Chondrocyte (in vitro differentiated cells): ENCODE data around the gene PRDX5. TPM values are rescaled to one million over a fixed set of nuclear protein-coding genes. Genes with fewer than 3 reads are reported as not detected.

Experiments used
- DNase-seq: peaks from one replicate; pipeline ENCODE4 v3.0.0; 2021; ENCODE audit warnings: mixed read lengths, low spot score
- H3K27ac Mint-ChIP-seq: one replicate; pipeline ENCODE4 v1.8.0; 2021; ENCODE audit warnings: mild to moderate bottlenecking, moderate library complexity, mixed read lengths; ENCODE audit not compliant: unreplicated experiment
- H3K27me3 Mint-ChIP-seq: 2 replicates; pipeline ENCODE4 v1.8.0; 2021; ENCODE audit warnings: low read depth, mixed read lengths
- H3K36me3 Mint-ChIP-seq: 2 replicates; pipeline ENCODE4 v1.8.0; 2021; ENCODE audit warnings: low read depth, mixed read lengths
- H3K4me1 Mint-ChIP-seq: 2 replicates; pipeline ENCODE4 v1.8.0; 2021; ENCODE audit warnings: low read depth, mild to moderate bottlenecking, mixed read lengths
- H3K4me3 Mint-ChIP-seq: one replicate; pipeline ENCODE4 v1.8.0; 2021; ENCODE audit warnings: mild to moderate bottlenecking, moderate library complexity, mixed read lengths; ENCODE audit not compliant: unreplicated experiment
- H3K9me3 Mint-ChIP-seq: 2 replicates; pipeline ENCODE4 v1.8.0; 2021; ENCODE audit warnings: low read depth, mixed read lengths
- CTCF ChIP-seq: fragments of 200-600 bp; sonication (generic); IDR thresholded peaks from 2 replicates; pipeline ENCODE4 v1.5.0; 2021; ENCODE audit warnings: antibody characterized with exemption, mild to moderate bottlenecking, moderate library complexity
- total RNA-seq: library from RNA; stranded (reverse); gene quantifications from 3 replicates; pipeline ENCODE4 v1.2.1, GENCODE V29; 2021

PRDX5 gene
- total RNA-seq, 1 donor from 2014 or later: 232 TPM

DNA sequence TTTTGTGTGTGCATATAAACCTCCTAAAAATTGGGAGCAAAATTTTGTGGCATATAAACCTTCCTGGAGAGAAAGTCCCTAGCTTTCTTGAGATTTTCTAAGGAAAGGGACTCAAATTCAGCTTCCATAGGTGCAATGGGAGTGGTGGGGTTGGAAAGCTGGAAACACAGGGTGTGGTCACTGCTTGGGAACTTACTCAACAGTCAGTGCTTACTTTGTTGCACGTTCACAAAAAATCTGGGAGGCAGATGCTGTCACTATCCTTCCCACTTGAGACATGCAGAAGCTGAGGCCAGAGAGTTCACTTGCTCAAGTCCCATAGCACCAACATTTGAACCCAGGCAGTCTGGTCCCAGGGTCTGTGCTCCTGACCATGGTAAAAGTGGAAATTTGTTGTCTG lies 21.7 kb upstream of the PRDX5 start:
- TF ChIP-seq CTCF: no peak
- Mint-ChIP-seq H3K4me1 (peaks cover 25% of the 10 kb centered on the region), H3K9me3 (no peaks in the 10 kb centered on the region), H3K4me3 (no peak overlapping the region), H3K36me3 (no peaks in the 10 kb centered on the region), H3K27ac (no peak overlapping the region), H3K27me3 (peaks cover 27% of the 10 kb centered on the region)
- no peak for DNase-seq

DNA sequence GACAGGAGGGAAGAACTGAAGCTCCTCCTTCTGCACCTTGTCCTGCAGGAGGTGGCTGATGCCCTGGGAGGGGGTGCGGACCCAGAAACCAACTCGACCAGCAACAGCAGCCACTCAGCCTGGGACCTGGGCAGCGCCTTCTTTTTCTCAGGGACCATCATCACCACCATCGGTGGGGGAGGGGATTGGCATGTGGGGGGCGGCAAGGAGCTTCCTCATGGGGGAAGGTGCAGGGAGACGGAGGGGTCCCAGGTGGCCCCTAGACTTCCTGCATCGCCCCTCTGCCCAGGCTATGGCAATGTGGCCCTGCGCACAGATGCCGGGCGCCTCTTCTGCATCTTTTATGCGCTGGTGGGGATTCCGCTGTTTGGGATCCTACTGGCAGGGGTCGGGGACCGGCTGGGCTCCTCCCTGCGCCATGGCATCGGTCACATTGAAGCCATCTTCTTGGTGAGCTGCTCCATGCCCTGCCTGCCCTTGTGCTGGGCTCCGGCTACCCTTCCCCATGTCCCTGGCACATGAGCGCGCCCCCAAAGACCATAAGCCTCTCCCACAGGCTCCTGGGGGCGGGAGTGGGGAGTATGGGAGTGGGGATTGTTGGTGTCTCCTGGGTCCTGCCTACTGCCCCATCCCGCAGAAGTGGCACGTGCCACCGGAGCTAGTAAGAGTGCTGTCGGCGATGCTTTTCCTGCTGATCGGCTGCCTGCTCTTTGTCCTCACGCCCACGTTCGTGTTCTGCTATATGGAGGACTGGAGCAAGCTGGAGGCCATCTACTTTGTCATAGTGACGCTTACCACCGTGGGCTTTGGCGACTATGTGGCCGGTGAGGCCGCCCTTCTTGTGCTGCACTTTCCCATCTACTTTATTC lies 20.9 kb upstream of the PRDX5 start:
- no peaks in the 10 kb centered on the region for H3K36me3 Mint-ChIP-seq
- H3K27ac Mint-ChIP-seq: no peak overlapping the region
- no peak for TF ChIP-seq CTCF
- peaks cover 25% of the 10 kb centered on the region for H3K4me1 Mint-ChIP-seq
- no peaks in the 10 kb centered on the region for H3K9me3 Mint-ChIP-seq
- DNase-seq: no peak
- no peak overlapping the region for H3K4me3 Mint-ChIP-seq
- H3K27me3 Mint-ChIP-seq: peaks cover 27% of the 10 kb centered on the region

- TF ChIP-seq CTCF: no peak
- no peak overlapping the region for H3K4me3 Mint-ChIP-seq
- H3K27ac Mint-ChIP-seq: no peak overlapping the region
- H3K9me3 Mint-ChIP-seq: no peaks in the 10 kb centered on the region
- H3K36me3 Mint-ChIP-seq: no peaks in the 10 kb centered on the region
- H3K4me1 Mint-ChIP-seq: peaks cover 22% of the 10 kb centered on the region
- DNase-seq: no peak
- peaks cover 27% of the 10 kb centered on the region for H3K27me3 Mint-ChIP-seq
Observed at GRCh38 chr11:64297699-64298358, 20.1 kb upstream of the PRDX5 start.

DNA sequence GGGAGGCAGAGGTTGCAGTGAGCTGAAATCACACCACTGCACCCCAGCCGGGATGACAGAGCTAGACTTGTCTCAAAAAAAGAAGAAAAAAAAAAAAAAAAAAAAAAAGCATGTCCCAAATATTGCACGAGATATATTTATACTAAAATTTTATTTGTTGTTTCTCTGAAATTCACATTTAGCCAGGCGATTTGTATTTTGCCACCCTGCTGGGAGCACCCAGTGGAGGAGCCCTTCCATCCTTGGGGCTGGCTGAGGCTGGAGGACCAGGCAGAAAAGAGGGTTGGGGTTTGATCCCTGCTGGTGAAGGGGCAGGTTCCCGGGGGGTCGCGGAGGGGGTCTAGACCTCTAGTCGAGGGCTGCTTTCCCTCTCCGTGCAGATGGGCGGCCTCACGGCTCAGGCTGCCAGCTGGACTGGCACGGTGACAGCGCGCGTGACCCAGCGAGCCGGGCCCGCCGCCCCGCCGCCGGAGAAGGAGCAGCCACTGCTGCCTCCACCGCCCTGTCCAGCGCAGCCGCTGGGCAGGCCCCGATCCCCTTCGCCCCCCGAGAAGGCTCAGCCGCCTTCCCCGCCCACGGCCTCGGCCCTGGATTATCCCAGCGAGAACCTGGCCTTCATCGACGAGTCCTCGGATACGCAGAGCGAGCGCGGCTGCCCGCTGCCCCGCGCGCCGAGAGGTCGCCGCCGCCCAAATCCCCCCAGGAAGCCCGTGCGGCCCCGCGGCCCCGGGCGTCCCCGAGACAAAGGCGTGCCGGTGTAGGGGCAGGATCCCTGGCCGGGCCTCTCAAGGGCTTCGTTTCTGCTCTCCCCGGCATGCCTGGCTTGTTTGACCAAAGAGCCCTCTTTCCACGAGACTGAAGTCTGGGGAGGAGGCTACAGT lies 18.7 kb upstream of the PRDX5 start:
- peak overlapping the region; percentile 66 for H3K4me3 Mint-ChIP-seq
- no peak for DNase-seq

More for the DNA sequence above, 18.7 kb upstream of the PRDX5 start:
- H3K9me3 Mint-ChIP-seq: no peaks in the 10 kb centered on the region
- TF ChIP-seq CTCF: peak; percentile 7
- H3K36me3 Mint-ChIP-seq: no peaks in the 10 kb centered on the region
- H3K4me1 Mint-ChIP-seq: peaks cover 24% of the 10 kb centered on the region
- peaks cover 24% of the 10 kb centered on the region for H3K27me3 Mint-ChIP-seq
- no peak overlapping the region for H3K27ac Mint-ChIP-seq
